HG02943 (cell line): Measurements from ENCODE around the gene SRGAP1.
"Not testable (repeated sequence)": the region's sequence is repeated elsewhere in the genome, so short reads cannot be mapped to it uniquely, and the experiment has no call there.

ENCODE experiments used
- ATAC-seq: cut with Tn5 transposase; IDR thresholded peaks from one replicate; pipeline ENCODE4 v1.9.1; 2021; ENCODE audit warnings: mild to moderate bottlenecking, low read depth, moderate library complexity; ENCODE audit not compliant: unreplicated experiment

The SRGAP1 gene

GRCh38 chr12:64137117-64137516 lies 292.6 kb downstream of the SRGAP1 start:
- no peak for ATAC-seq

- no peak for ATAC-seq
Measured at GRCh38 chr12:64139021-64139420, 294.5 kb downstream of the SRGAP1 start.

- no peak for ATAC-seq
Measured at GRCh38 chr12:64142382-64142781, 297.9 kb downstream of the SRGAP1 start.

GRCh38 chr12:64142784-64143183 lies 298.3 kb downstream of the SRGAP1 start:
- ATAC-seq, result no peak

- no peak for ATAC-seq
Measured at GRCh38 chr12:64145226-64145625, 300.7 kb downstream of the SRGAP1 start.

- no peak for ATAC-seq
Measured at GRCh38 chr12:64147011-64147631, 302.6 kb downstream of the SRGAP1 start.

- no peak for ATAC-seq
Measured at GRCh38 chr12:64147875-64148274, 303.4 kb downstream of the SRGAP1 start.

GRCh38 chr12:64154677-64155076 lies 310.2 kb downstream of the SRGAP1 start:
- ATAC-seq, result no peak

GRCh38 chr12:64157110-64157509 lies 312.6 kb downstream of the SRGAP1 start:
- ATAC-seq, result no peak

- ATAC-seq, result no peak
Measured at GRCh38 chr12:64160021-64160710, 315.7 kb downstream of the SRGAP1 start.

- no peak for ATAC-seq
Measured at GRCh38 chr12:64160711-64161060, 316.2 kb downstream of the SRGAP1 start.

GRCh38 chr12:64166606-64167005 lies 322.1 kb downstream of the SRGAP1 start:
- not testable (repeated sequence) for ATAC-seq

- not testable (repeated sequence) for ATAC-seq
Measured at GRCh38 chr12:64167041-64167440, 322.5 kb downstream of the SRGAP1 start.

GRCh38 chr12:64170024-64170423 lies 325.5 kb downstream of the SRGAP1 start:
- ATAC-seq, result no peak

- ATAC-seq, result no peak
Measured at GRCh38 chr12:64170730-64171129, 326.2 kb downstream of the SRGAP1 start.

GRCh38 chr12:64171715-64172114 lies 327.2 kb downstream of the SRGAP1 start:
- no peak for ATAC-seq

GRCh38 chr12:64172143-64172970 lies 327.9 kb downstream of the SRGAP1 start:
- no peak for ATAC-seq

GRCh38 chr12:64173456-64173855 lies 329.0 kb downstream of the SRGAP1 start:
- ATAC-seq, result no peak

- no peak for ATAC-seq
Measured at GRCh38 chr12:64175254-64175945, 330.9 kb downstream of the SRGAP1 start.

GRCh38 chr12:64177001-64177400 lies 332.5 kb downstream of the SRGAP1 start:
- ATAC-seq, result no peak

GRCh38 chr12:64178122-64178521 lies 333.6 kb downstream of the SRGAP1 start:
- ATAC-seq, result no peak
